ENCODE data around the gene PDZRN3.

GRCh38 chr3:73480187-73480672 is 144.5 kb downstream of the PDZRN3 start:
- TF ChIP-seq, protein P1, sequence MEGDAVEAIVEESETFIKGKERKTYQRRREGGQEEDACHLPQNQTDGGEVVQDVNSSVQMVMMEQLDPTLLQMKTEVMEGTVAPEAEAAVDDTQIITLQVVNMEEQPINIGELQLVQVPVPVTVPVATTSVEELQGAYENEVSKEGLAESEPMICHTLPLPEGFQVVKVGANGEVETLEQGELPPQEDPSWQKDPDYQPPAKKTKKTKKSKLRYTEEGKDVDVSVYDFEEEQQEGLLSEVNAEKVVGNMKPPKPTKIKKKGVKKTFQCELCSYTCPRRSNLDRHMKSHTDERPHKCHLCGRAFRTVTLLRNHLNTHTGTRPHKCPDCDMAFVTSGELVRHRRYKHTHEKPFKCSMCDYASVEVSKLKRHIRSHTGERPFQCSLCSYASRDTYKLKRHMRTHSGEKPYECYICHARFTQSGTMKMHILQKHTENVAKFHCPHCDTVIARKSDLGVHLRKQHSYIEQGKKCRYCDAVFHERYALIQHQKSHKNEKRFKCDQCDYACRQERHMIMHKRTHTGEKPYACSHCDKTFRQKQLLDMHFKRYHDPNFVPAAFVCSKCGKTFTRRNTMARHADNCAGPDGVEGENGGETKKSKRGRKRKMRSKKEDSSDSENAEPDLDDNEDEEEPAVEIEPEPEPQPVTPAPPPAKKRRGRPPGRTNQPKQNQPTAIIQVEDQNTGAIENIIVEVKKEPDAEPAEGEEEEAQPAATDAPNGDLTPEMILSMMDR (conservative IDR thresholded peaks at IDR 0.05) = no peak
- TF ChIP-seq ZFX (IDR thresholded peaks at IDR 0.05) = no peak
